GM12892 (cell line): Measurements from ENCODE around the gene UGGT2.

Experiments
- POLR2A ChIP-seq: IDR thresholded peaks from 2 replicates; pipeline ENCODE4 v1.6.1; 2011; ENCODE audit warnings: low read depth, low read length, control low read depth
- POLR2AphosphoS5 ChIP-seq: IDR thresholded peaks from 2 replicates; pipeline ENCODE4 v1.6.1; 2011; ENCODE audit warnings: low read depth, low read length, control low read depth

DNA sequence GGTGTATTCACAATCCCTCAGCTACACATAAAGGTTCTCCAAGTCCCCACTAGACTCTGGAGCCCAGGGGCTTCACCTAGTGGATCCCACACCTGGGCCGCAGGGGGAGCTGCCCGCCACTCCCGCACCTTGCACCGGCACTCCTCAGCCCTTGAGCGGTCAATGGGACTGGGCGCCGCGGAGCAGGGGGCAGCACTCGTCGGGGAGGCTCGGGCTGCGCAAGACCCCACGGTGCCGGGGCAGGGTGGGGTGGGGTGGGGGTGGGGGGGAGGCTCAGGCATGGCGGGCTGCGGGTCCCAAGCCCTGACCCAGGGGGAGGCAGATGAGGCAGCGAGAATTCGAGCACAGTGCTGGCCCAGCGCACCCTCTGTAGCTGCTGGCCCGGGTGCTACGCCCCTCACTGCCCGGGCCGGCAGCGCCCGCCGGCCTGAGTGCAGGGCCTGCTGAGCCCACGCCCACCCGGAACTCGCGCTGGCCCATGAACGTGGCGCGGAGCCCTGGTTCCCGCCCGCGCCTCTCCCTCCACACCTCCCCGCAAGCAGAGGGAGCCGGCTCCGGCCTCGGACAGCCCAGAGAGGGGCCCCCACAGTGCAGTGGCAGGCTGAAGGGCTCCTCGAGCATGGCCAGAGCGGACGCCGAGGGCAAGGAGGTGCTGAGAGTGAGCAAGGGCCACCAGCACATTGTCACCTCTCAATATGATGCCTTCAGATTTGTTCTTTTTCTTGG lies 121.7 kb downstream of the UGGT2 start:
- no peak for TF ChIP-seq POLR2AphosphoS5
- TF ChIP-seq POLR2A: no peak
